Gastroesophageal sphincter (tissue), 3 donors: ENCODE measurements around the gene ZNF185.

Experiments used
- CTCF ChIP-seq, 4 experiments: fragments of 200-600 bp in 2 of 4; fragments of 450-650 bp in 2 of 4; sonication (generic) in 1 of 4; IDR thresholded peaks; one replicate each; pipeline ENCODE4 v1.5.1; 2017 to 2019; ENCODE audit warnings: antibody characterized with exemption in 4 of 4, mild to moderate bottlenecking in 2 of 4, moderate library complexity in 2 of 4
- POLR2A ChIP-seq, 2 donors: fragments of 450-650 bp; IDR thresholded peaks; one replicate each; pipeline ENCODE4 v1.6.1; 2017; ENCODE audit warnings: antibody characterized with exemption in 2 of 2, mild to moderate bottlenecking in 2 of 2, moderate library complexity in 1 of 2

GRCh38 chrX:152932144-152932543 is 34.3 kb downstream of the ZNF185 start:
- TF ChIP-seq POLR2A (IDR thresholded peaks at IDR 0.05) (no peak), CTCF (IDR thresholded peaks at IDR 0.05) (no peak)
